ENCODE data around the gene LAMA2.

GRCh38 chr6:129351807-129352206 lies 468.9 kb downstream of the LAMA2 start:
- TF ChIP-seq ZNF274 (IDR thresholded peaks at IDR 0.05; ENCODE audit: low read depth, low read length) (no peak), SUZ12 (IDR thresholded peaks at IDR 0.05; ENCODE audit: extremely low read depth, insufficient read depth, insufficient read length) (no peak)

Data from NT2/D1 (cell line).